Stimulated activated CD8-positive, alpha-beta memory T cell treated with anti-CD3 and anti-CD28 coated beads, Interleukin-7, amount 100 ng/mL, for 4 hours (primary cell): ENCODE results near the gene CEACAM18.
A peak's percentile ranks its signal among the peaks of the same experiment; 100 is the strongest.
"Not testable (repeated sequence)": the region's sequence is repeated elsewhere in the genome, so short reads cannot be mapped to it uniquely, and the experiment has no call there.

Source experiments
- DNase-seq, 2 donors: peaks; one replicate each; pipeline ENCODE4 v3.0.0-alpha.2; 2020; ENCODE audit warnings: low read depth in 2 of 2

CEACAM18 gene

DNA sequence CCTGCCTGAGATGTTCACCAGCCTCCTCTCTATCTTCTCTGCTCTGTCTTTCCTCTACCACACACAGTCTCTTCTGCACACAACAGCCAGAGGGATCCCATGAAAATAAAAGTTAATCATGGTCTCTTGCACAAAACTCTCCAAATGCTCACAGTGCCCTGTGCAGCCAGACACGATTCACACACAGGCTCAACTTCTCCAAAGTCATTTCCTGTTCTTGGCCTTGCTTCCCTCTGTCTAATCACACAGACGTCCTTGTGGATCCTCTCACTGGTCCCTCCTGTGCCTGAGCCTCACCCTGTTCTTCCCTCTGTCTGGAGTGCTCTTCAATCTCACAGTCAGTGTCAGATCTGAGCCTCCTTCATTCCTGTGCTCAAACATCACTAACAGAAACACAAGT is 15.4 kb downstream of the CEACAM18 start:
- DNase-seq: no peak

DNA sequence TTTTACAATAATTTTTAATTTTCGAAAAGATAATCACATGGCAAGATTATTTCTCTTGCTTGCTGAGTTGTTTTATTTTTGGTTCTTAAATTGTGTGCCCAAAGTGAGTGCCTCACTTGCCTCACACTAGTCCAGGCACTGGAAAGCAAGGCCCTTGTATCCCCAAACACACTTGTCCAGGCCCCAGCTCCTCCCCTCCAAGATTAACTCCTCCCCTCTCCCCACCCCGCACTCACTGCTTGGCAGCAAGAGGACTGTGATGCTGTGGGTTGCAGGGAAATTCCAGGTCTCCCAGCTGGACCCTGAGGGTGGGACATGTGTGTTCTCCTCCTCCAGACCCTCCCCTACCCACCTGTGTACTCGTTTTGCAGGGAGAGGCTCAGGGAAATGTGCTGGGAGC is 19.3 kb downstream of the CEACAM18 start:
- DNase-seq: no peak

DNA sequence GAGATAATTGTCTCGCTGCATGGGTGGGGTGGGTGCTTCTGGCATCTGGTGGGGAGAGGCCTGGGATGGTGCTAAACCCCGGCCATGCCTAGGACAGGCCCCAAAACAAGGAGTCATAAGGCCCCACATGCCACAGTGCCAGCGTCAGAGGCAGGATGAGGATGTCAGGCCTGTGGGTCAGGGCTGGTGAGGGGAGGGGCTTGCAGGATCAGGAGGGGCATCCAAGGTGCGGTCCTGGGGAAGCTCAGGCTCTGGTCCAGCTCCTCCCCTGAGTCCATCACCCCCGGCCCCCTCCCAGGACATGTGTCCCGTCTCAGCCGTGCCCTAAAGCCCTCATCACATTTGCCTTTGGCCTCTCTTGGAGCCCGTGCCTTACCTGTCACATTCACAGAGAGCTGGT is 22.6 kb downstream of the CEACAM18 start:
- DNase-seq: not testable (repeated sequence)

DNA sequence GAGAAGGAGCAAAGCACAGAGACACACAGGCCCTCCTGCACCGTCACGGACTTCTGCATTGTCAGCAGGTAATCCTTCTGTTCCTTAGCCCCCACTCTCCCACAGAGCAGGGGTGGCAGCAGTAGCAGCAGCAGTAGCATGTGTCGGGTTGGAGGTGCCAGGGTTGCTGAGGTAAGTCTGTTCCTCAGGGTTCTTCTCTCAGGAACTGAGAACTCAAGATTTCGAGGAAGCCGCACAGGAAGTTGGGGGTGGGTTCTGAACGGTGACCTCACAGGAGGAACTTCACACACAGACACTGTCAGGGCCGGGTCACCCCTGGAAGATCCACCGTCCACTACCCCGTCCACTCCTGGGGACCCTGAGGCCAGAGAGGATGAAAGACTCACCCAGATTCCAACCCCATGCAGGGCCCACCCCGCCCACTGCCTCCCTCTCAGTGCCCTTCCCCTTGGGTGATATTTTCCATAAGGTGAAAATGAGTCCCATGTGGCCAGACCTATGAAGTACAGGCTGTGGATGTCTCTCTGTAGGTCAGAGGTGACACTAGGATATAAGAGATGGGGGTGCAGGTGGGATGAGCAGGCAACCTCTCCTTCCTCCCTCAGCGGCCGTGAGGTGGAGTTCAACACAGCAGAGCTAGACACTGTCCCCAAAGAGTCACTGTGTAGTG is 23.4 kb downstream of the CEACAM18 start, which contains the start of gene SIGLEC12:
Gene SIGLEC12, minus strand, starts transcription at position 207 of the 670 bp plus-strand sequence. Its CDS starts 67 bp downstream, at position 140.
- peak in 1 of 2 donors; percentile 3 for DNase-seq

DNA sequence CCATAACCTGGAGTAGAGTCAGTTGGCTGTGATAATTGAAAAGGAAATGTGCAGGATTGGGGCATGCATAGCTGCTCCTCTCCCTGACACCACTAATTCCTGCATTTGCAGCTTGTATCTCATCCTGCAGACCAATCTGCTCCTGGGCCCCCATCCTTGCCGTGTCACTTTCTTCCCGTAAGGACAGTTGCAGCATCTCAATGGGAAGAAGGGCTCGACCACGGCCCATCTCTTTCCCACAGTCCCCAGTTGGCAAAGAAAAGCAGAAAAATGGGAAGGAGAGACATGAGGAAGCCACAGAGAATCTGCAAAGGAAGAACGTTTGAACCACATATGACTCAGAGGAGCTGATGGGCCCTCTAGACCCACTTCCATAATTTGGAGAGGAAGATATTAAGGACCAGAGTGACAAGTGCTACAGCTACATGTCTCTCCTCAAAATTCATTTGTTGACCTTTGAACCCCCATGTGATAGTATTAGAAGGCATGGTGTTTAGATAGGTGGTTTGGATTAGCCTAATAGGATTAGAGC is 25.0 kb downstream of the CEACAM18 start:
- DNase-seq: no peak

DNA sequence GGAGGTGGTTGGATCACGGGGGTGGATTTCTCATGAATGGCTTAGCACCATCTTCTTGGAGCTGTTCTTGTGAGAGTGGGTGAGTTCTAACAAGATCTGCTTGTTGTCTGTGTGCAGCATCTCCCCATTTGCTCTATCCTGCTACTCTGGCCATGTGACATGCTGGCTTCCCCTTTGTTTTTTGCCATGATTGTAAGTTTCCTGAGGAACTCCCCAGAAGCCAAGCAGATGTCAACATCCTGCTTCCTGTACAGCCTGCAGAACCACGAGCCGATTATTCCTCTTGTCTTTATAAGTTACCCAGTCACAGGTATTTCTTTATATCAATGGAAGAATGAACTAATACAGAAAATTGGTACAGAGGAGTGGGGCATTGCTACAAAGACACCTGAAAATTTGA is 25.6 kb downstream of the CEACAM18 start:
- no peak for DNase-seq

DNA sequence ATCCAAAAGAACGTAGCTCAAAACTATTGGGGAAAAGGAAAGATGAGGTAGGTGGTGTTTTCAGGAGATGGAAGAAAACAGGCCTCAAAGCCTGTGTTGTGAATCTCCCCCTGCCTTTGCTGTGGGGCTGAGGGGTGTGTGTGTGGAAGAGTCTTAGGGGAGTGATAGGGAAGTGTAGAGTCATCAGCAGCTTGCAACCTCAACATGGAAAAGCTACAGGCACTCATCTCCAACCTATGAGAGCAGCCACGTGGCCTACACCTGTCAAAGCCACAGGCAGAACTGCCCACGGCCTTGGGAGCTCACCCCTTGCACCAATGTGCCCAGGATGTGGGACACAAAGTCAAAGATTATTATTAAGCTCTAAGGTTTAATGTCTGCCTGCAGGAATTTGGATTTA is 27.6 kb downstream of the CEACAM18 start:
- no peak for DNase-seq

DNA sequence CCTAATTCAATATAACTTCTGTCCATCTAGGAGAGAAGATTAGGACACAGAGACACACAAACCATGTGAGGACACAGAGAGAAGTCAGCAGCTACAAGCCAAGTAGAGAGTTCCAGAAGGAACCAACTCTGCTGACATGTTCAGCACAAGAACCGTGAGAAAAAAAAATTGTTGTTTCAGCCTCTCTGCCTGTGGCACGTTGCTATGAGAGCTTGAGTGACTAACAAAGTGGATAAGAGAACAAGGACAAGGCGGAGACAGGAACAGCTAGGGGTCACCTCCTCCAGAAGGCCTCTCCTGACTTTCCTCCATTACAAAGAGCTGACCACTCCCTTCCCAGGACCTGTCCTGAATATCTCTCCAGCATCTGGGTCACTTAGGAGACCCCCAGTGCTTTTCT is 28.9 kb downstream of the CEACAM18 start:
- no peak for DNase-seq

DNA sequence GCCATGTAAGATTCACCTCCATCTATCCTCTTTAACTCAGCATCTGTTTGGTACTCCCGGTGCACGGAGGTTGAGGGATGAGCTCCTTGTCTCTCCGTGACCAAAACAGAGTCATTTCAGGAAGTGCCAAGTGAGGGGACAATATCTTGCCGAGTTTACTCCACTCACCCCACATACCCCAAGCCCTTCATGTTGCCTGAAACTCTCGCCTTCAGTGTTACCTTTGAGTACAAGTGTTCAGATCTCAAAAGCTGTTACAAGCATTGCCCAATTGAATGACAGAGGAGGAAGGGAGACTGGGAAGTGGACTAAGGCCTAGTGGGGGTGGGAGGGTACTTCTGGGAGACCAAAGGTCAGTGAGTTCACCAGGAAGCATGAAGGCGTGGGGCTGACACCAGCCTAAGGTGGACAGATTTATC is 29.3 kb downstream of the CEACAM18 start:
- no peak for DNase-seq

DNA sequence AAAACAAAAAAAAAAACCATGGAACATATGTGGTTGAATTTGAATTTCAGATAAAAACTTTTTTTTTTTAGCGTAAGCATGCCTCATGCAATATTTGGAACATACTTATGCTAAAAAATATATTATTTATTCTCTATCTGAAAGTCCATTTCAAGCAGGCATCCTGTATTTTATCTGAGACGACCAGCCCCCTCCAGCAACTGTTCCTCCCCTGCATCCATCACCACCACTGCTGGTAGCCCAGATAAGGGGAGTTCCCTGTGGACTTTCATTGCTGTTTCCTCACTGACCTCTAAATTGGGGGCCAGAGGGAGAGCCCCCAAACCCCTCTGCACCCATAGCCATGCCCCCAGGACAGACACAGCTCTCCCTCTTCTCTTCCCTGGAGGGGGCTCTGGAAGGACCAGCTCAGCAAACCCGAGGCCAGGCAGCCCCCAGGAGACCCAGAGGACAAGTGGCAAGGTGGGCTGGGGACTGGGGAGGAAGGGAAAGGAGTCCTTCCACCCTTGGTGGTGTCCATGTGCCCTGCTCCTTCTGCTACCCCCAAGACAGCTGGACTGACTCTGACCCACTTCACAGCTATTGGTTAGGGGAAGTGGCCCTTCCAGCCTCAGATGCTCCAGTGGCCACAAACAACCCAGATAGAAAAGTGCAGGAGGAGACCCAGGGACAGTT is 29.9 kb downstream of the CEACAM18 start:
- DNase-seq: no peak

DNA sequence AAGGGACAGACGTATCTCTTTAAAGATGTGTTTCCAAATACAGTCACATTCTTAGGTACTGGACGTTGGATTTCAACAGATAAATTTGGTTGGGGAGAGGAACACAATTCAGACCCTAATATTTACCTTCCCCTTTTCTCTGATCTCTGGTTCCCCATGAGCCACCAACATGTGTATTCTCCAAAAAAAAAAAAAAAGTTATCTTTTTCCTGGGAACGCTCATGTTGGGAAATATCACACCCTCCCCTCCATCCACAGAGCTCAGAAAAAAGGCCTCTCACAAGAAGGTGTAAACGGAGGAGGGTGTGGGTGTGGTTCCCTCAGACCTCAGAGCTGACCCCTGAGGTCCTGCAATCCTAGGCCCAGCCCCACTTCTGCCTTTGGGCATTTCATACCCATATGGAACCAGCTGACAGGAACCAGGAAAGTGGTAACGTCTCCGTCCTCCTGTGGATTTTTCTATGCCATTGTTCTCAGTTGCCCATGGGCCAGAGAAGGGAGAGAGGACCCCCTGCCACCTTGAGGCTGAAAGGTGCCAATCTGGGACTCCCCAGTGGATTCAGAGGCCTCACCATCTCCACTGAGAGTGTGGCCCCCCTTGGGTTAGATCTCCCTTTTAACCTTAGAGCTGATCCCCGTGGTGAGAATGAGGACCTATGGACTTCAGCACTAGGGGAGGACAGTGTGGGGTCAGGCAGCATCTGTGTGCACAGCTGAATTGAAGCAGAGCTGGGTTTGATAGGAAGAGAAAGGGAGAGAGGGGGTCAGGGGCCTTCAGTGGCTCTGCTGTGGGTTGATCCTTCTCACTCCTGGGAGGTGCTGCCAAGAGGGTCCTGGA is 31.7 kb downstream of the CEACAM18 start:
- DNase-seq: no peak

DNA sequence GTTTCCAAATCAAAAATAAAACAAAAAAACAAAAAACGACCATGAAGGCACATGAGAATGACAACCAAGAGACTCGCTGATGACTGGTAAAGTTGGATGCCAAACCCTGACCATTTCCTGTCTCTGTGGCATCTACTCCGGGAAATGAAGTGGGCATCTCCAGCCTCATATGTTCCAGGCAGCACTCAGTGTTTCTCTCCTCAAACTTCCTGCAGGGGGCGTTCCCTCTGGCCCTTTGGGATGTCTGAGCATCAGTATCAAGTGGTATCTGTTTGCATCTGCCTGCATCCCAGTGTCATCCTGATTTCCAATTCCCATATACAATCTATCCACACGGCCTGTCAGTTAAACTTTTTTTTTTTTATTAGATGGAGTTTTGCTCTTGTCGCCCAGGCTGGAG is 33.0 kb downstream of the CEACAM18 start:
- no peak for DNase-seq

DNA sequence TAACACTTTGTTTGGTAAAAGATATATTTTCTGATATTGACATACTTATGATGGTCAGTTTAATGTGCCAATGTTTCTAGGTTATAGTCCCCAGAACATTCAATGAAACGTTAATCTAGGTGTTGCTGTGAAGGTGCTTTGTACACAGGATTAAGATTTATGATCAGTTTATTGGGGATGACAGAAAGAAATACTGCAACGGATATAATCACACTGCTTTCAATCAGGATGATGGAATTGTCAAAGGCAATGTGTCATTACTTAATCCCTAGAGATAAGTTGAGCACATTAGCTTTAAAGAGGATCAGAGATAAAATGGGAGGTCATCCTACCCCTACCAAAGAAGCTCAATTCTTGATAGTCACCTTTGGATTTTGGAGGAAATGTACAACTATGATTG is 35.6 kb downstream of the CEACAM18 start:
- no peak for DNase-seq

DNA sequence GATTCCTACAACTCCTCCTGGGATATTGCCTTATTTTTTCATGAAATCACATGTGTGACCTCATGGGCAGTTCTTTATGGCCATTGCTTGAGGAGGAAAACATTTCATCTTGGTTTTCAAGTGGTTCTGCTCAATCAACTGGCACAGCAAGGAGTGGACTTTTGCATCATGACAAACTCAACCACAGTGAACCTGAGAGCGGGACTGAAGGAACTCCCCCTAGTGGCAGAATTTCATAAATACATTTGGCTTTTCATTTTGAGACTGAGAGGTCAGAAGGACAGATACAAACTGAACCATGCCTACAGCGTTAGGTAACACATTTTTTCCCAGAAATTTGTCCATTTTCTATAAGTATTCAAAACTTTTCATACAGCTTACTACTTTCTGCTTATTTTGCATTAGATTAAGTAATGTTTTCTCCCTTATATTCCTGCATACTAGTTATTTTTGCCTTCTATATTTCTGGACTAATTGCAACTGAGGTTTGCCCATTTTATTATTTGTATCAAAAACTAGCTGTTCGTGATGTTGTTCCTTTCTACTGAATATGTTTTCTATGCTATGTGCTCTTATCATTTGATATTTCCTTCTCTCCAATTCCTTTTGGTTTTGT is 36.6 kb downstream of the CEACAM18 start:
- DNase-seq: no peak

DNA sequence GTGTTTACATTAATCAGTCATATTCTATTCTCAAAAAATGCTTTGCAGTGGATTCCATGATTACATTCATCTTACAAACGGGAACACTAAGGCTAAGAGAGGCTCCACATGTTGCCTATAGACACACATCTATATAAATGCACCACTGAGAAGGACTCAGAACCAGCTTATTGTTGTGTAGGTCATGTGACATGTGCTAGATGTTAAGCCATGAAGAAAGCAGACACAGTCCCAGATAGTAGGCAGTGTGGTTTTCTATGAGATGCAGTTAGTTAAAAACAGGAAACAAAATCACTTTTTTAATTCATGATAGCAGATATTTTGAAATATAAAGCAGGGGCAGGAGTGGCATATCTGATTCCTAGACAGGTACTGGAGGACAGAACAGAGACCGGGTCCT is 42.4 kb downstream of the CEACAM18 start:
- no peak for DNase-seq

DNA sequence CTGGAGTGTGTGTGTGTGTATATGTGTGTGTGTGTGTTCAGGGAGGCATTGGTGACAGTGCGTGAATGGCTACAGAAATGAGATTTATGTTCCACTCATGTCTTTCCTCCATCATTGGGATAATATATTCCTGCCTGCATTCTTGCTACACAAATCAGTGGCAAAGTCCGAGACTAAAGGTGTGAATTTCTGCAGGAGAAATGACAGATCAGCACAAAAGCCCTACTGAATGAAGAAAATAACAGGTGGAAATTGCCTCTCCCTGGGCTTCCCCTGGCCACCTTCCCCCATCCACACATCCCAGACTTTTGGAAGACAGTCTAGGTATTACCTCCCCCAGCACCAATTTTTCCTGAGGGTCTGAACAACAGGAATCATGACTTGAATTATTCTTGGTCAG is 43.0 kb downstream of the CEACAM18 start:
- no peak for DNase-seq

DNA sequence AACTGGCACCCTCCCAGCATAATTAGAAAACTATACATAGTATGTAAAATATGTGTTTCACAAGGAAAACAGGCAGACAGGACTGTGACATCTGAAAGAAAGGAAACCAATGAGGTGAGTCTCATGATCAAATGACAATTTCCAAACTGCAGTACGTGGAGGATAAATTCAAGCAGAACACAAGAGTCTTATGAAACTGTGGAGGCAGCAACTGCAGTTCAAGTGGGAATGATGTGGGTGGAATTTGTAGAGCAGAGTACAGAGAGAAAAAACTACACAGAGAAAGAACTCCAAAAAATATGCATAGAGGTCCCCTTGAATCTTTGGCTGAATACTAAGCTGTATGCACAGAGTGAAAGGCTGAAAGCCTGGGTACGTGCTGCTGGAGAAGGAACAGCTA is 43.4 kb downstream of the CEACAM18 start:
- DNase-seq: no peak

DNA sequence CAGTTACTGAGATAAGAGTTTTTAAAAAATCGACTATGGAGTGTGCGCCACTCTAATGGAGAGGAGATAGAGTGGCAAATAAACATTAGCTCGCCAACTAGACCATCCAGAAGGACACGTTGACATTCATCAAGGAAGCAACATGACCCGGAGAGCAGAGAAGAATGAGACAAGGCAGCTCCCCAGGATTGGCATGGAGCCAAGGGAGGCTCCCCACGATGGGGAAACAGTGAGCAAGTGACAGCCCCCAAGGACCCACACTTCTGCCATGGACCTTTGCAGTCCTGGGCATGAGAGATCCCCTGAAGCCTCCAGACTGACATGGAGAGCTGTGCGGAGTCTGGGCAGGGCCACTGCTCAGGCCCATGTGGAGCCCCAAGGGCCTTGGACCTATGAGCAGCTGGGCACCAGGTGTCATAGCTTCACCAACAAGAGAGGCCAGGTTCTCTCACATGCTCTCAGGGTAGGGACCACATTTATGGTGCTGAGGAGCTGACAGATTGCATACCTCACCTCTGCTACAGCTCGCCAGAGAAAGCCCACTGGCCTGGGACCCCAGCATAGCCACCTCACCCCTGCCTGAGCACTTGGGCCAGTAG is 46.4 kb downstream of the CEACAM18 start:
- DNase-seq: no peak

DNA sequence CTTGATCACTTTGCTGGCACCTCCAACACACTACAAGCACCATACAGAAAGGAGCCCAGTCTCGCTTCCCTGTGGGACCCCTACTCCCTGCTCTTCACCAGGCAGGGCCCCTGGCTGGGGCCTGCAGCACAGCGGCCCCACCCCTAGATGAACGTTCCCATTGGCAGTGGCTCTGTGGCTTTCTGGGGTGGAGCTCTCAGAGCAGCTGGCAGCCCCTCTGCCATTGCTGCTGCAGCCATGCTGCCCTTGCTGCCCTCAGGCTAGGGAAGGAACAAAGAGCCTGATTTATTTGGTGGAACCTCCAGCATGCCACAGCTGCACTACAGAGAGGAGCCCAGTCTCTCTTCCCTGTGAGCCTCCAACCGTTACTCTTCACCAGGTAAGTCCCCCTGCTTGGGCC is 47.3 kb downstream of the CEACAM18 start:
- DNase-seq: no peak

DNA sequence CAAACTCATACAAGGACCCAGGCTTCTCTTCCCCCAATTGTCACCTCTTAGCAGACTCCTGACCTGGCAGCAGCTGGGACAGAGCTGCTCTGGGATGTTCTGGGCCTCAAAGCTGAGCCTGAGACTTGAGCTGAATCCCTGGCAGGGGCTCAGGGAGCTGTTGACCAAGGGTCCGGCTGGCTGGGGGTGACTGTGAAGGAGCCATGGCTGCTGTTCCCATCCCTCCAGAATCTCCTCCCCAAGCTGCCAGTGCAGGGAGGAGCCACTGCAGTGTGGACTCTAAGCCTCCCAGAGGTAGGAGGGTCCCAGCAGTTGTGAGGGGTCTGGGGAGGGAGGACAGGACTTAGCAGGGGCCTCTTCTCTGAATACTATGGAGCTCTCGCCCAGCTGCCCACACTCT is 51.0 kb downstream of the CEACAM18 start:
- DNase-seq: no peak

DNA sequence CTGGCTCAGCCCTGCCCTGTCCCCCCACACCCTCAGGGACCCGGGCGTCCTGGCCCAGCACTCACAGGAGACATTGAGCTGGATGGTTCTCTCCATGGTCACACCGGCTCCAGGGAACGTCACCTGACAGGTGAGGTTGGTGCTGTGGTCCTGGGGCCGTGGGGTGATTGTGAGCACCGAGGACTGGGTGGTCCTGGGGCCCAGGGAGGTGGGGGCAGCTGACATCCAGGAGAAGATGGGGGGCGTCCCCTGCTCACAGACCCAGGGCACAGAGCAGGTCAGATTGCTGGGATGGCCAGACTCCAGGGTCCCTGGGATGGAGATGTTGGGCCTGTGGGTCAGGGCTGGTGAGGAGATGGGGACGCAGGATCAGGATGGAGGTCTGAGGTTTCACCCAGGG is 52.3 kb downstream of the CEACAM18 start:
- no peak for DNase-seq
